HEK293 (cell line): ENCODE data around the gene RNF148.

Experiments used
- KLF9 ChIP-seq: fragments of 450-650 bp; formaldehyde crosslinking; IDR thresholded peaks from 2 replicates; pipeline ENCODE4 v1.5.1; 2016; ENCODE audit warnings: missing biosample characterization, missing genetic modification characterization, low read depth
- MZF1 ChIP-seq: fragments of 450-650 bp; formaldehyde crosslinking; IDR thresholded peaks from 2 replicates; pipeline ENCODE4 v1.5.1; 2017; ENCODE audit warnings: missing biosample characterization, missing genetic modification characterization, borderline replicate concordance

RNF148 gene

GRCh38 chr7:122652876-122653275, 49.8 kb downstream of the RNF148 start (continued):
- TF ChIP-seq MZF1 (tag by site-specific recombination) (no peak), KLF9 (no peak)
